GM12874 (cell line): Measurements from ENCODE around the gene RNASE13.

Experiments
- CTCF ChIP-seq: IDR thresholded peaks from 2 replicates; pipeline ENCODE4 v1.5.1; 2011; ENCODE audit warnings: low read depth, mild to moderate bottlenecking, control low read depth, low read length, moderate library complexity; ENCODE audit not compliant: insufficient read depth

Gene RNASE13

GRCh38 chr14:21034707-21035106 is at the start of gene RNASE13:
TSS of gene RNASE13 (minus strand) at chr14:21034807. CDS start at chr14:21034288, 519 bp downstream.
- no peak for TF ChIP-seq CTCF

GRCh38 chr14:21084396-21084795 is 49.8 kb upstream of the RNASE13 start:
- no peak for TF ChIP-seq CTCF

GRCh38 chr14:21083565-21084325 is 49.1 kb upstream of the RNASE13 start:
- no peak for TF ChIP-seq CTCF

- TF ChIP-seq CTCF = no peak
Observed at GRCh38 chr14:21081521-21082142, 47.0 kb upstream of the RNASE13 start.

GRCh38 chr14:21078726-21079125 is 44.1 kb upstream of the RNASE13 start:
- no peak for TF ChIP-seq CTCF

- TF ChIP-seq CTCF = no peak
Observed at GRCh38 chr14:21078287-21078686, 43.7 kb upstream of the RNASE13 start.

GRCh38 chr14:21077672-21078071 is 43.1 kb upstream of the RNASE13 start:
- no peak for TF ChIP-seq CTCF
